ENCODE measurements around the gene C1orf122.

Gene C1orf122

GRCh38 chr1:37844536-37844935 lies 36.9 kb downstream of the C1orf122 start:
- no peak for DNase-seq

DNA sequence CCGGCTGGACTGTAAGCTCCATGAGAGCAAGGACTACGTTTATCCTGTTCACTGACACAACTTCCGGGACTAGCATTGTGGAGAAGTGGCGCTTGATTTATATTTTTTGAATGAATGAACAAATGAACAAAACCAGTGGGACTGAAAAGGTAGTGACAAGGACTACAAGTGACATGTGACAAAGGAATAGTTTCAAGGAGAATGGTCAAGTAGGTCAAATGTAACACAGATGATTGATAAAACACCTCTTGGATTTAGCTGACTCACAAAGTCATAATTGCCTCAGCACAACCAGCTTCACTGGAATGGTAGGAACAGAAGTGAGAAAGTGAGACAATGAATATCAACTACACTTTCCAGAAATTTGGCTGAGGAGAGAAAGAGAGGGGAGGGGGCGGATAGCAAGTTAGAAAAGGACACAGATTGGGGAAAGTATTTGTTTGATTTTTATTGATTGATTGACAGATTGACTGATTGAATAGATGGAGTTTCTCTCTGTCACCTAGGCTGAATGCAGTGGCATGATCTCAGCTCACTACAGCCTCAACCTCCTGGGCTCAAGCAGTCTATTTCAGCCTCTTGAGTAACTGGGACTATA lies 37.6 kb downstream of the C1orf122 start:
- DNase-seq = no peak

DNA sequence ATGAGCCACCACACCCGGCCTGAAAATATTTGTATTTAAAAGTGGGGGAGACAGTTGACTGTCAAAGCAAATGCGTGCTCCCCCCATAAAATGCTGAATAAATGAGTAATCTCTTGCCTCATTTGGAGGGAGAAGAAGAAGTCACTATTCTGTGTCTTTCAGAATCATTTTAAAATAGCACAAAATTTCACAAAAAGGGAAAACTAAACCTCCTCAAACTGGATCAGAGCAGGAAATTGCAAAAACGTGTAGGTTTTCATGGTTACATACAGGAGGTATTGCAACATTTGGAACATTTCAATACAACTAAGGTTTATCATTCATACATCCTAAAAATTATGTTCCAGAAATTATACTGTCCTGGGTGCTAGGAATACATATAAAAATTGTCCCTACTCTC lies 38.2 kb downstream of the C1orf122 start:
- no peak for DNase-seq

DNA sequence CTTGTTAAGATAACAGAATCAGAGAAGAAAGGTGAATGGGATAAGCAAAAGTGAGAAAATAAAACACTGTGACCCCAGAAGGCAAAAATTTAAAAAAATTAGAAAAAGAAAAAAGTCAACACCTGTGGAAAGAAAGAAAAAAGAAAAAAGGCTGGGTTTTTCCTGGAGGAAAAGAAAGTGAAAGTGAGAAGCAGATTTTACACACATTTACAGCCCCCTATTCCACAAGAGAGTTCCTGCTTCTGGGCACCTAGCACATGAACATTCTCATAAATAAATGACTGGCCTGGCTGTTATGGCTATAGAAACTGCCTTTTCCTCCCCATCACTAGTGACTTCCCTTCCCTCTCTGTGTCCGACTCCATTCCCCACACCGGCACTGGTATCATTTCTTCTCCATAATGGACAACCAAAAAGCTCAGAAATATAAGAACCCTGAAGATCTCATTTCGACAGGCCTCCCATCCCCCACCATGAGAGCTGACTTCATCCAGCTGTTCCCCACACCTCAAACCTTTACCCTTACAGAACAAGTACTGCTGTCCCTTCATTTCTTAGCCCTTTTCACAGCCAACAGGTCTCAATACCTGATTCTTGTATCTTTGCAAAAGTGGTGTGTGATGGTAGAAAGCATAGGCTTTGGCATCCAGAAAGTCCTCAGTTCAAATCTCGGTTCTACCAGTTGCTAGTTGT lies 39.2 kb downstream of the C1orf122 start:
- no peak for DNase-seq

DNA sequence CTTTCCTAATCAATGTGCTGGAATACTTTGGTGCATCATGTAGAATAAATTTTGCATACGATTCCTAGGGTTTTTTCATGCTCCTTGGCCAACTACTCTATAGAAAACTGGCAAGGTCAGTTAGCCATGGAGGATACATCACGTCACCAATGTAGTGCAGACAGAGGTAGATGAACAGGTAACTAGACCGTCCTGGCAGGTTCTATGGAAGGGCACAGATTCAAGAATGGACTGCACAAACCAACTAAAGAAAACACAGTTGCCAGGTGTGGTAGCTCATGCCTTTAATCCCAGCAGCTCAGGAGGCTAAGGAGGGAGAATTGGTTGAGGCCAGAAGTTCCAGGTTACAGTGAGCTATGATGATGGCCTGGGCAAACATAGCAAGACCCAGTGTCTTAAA lies 41.9 kb downstream of the C1orf122 start:
- DNase-seq = no peak

- DNase-seq = no peak
Observed at GRCh38 chr1:37850352-37850955, 42.9 kb downstream of the C1orf122 start.

DNA sequence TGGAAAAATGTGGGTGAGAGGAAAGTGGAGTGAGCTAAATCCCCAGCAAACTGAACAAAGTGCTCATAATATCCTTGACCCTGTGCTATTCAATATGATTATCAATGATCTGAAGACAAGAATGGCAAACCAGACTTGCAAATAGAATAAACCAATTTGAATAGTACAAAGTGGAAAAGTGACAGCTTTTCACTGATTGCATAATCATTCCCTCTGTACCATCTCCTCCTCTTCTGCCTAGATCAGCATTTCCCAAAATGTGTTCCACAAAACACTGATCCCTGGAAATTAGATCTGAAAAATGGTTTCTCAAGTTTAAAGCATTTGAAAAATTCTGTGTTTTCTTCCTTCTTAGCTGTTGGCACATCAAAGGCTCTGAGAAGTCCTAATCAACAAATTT lies 43.7 kb downstream of the C1orf122 start:
- no peak for DNase-seq

- DNase-seq = no peak
Observed at GRCh38 chr1:37851782-37852210, 44.2 kb downstream of the C1orf122 start.

DNA sequence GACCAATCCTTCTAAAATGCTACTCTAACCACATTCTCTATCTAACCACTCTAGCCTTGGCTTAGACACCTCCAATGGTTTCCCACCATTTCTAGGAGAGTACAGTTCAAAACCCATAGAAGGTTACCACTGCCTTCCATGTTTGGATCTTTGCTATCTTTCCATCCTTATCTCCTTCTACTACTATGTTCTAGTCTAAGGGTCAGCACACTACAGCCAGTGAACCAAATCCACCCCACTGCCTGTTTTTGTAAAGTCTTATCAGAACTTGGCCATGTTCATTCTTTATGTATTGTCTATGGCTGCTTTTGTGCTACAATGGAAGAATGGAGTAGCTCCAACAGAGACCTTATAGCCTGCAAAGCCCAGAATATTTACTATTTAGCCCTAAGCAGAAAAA lies 45.6 kb downstream of the C1orf122 start:
- DNase-seq = no peak

DNA sequence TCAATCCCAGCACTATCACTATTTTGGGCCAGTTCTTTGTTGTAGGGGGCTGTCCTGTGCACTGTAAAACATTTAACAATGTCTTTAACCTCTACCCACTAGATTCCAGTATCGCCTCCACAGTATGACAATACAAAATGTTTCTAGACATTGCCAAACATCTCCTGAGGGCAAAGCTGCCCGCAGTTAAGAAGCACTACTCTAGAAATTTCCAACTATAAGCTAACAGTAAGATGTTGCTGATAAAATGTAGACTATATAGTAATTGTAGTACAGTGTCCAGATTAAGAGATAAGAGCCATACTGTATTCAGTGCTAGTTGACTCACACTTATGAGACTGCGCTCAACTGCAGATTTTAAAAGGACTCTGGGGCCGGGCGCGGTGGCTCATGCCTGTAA lies 46.8 kb downstream of the C1orf122 start:
- DNase-seq = no peak
